ENCODE results near the gene STUM. TPM values are rescaled to one million over a fixed set of nuclear protein-coding genes. Genes with fewer than 3 reads are reported as not detected.

STUM gene
- total RNA-seq, 1 donor from 2014 or later = 0.55 TPM

DNA sequence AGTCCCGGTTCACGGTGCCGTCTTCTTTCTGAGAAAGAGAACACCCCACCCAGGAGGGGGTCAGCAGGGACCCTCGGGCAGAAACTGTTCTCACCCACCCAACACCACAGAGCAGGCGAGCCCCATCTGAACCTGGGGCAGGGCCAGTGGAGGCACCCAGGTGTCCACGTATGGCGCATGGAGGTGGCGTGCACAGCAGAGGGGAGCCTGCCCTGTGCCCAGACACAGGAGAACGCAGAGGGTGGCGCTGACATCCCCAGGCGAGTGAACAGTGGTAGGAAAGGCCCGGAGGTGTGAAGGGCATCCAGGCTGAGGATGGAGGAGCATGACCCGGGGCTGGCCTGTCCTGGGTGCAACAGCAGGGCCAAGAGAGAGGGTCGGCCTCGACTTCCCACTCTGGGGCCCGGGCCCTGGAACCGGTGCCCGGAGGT is 91.1 kb downstream of the STUM start:
- Mint-ChIP-seq H3K9me3 (ENCODE audit: low read depth) (no peaks in the 10 kb centered on the region), H3K4me3 (ENCODE audit: low read depth) (no peak overlapping the region), H3K27ac (no peak overlapping the region), H3K36me3 (ENCODE audit: insufficient read depth) (peaks cover 3% of the 10 kb centered on the region), H3K27me3 (no peaks in the 10 kb centered on the region), H3K4me1 (ENCODE audit: low read depth) (no peaks in the 10 kb centered on the region)
- TF ChIP-seq, protein P1, sequence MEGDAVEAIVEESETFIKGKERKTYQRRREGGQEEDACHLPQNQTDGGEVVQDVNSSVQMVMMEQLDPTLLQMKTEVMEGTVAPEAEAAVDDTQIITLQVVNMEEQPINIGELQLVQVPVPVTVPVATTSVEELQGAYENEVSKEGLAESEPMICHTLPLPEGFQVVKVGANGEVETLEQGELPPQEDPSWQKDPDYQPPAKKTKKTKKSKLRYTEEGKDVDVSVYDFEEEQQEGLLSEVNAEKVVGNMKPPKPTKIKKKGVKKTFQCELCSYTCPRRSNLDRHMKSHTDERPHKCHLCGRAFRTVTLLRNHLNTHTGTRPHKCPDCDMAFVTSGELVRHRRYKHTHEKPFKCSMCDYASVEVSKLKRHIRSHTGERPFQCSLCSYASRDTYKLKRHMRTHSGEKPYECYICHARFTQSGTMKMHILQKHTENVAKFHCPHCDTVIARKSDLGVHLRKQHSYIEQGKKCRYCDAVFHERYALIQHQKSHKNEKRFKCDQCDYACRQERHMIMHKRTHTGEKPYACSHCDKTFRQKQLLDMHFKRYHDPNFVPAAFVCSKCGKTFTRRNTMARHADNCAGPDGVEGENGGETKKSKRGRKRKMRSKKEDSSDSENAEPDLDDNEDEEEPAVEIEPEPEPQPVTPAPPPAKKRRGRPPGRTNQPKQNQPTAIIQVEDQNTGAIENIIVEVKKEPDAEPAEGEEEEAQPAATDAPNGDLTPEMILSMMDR (IDR thresholded peaks at IDR 0.05; ENCODE audit: unreplicated experiment) = no peak
- DNase-seq (ENCODE audit: low spot score, unreplicated experiment) = no peak

DNA sequence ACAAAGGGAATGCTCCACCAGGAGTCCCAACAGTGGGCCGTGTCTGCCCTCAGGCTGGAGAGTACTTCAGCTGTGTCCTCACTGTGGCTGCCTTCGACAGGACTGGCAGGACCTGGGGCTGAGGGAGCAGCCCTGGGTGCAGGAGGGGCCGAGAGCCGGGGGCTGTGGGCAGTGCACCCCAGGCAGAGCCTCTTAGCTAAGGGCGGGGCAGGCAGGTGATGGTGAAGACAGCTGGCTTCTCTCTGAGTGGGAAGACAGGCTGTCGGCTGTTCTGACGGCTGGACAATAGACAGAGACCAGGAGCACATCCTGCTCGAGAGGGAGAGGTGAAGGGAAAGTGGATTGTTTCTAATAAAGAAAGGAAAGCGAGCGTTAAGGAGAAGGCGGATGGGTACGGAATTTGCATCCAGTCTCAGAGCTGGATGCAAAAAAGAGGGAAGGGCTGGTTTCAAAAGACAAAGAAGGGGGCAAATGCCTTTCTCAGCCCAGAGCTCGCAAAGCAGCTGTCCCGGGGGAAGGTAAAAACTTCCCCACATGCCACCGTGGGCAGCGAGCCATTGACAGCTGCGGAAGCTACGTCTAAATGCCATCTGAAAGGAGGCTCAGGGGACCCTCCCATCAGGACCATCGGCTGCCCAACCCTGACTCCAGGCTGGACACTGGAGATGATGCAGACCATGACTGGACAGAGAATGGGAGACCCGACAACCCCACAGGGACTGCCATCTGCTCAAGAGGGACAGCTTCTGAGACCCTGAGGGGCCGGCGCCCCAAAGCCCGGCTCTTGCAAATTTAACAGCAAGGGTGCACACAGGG is 92.0 kb downstream of the STUM start:
- no peak for DNase-seq (ENCODE audit: low spot score, unreplicated experiment)
- H3K9me3 Mint-ChIP-seq (ENCODE audit: low read depth) = no peaks in the 10 kb centered on the region
- H3K27me3 Mint-ChIP-seq = no peaks in the 10 kb centered on the region
- H3K27ac Mint-ChIP-seq = no peak overlapping the region
- peaks cover 3% of the 10 kb centered on the region for H3K36me3 Mint-ChIP-seq (ENCODE audit: insufficient read depth)
- H3K4me3 Mint-ChIP-seq (ENCODE audit: low read depth) = no peak overlapping the region
- H3K4me1 Mint-ChIP-seq (ENCODE audit: low read depth) = no peaks in the 10 kb centered on the region
- TF ChIP-seq, protein P1 (IDR thresholded peaks at IDR 0.05; ENCODE audit: unreplicated experiment) = no peak

- H3K27me3 Mint-ChIP-seq = no peaks in the 10 kb centered on the region
- peaks cover 2% of the 10 kb centered on the region for H3K36me3 Mint-ChIP-seq (ENCODE audit: insufficient read depth)
- H3K4me1 Mint-ChIP-seq (ENCODE audit: low read depth) = no peaks in the 10 kb centered on the region
- no peak for DNase-seq (ENCODE audit: low spot score, unreplicated experiment)
- TF ChIP-seq, protein P1 (IDR thresholded peaks at IDR 0.05; ENCODE audit: unreplicated experiment) = no peak
- no peak overlapping the region for H3K4me3 Mint-ChIP-seq (ENCODE audit: low read depth)
- H3K9me3 Mint-ChIP-seq (ENCODE audit: low read depth) = no peaks in the 10 kb centered on the region
- H3K27ac Mint-ChIP-seq = no peak overlapping the region
Measured at GRCh38 chr1:226641671-226642231, 93.2 kb downstream of the STUM start.

DNA sequence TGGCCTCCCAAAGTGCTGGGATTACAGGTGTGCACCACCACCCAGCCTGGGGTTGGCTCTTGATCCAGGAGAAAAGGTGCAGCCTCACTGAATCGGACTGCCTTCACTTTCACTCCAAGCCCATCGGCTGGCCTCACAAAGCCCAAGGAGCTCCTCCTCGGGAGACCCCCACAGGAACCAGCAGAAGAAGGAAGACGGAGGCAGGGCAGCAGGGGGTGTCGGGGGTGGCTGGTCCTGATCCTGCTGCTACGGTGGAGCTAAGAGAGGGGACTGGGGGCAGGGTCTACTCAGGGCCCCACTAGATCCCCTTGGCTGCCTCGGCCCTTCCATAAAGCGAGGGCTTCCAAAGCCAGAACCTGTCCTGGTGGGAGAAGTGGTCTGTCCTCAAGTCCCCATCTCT is 93.9 kb downstream of the STUM start:
- DNase-seq (ENCODE audit: low spot score, unreplicated experiment) = no peak
- TF ChIP-seq, protein P1 (IDR thresholded peaks at IDR 0.05; ENCODE audit: unreplicated experiment) = no peak
- H3K4me3 Mint-ChIP-seq (ENCODE audit: low read depth) = no peak overlapping the region
- H3K4me1 Mint-ChIP-seq (ENCODE audit: low read depth) = no peaks in the 10 kb centered on the region
- H3K36me3 Mint-ChIP-seq (ENCODE audit: insufficient read depth) = peaks cover 1% of the 10 kb centered on the region
- no peaks in the 10 kb centered on the region for H3K9me3 Mint-ChIP-seq (ENCODE audit: low read depth)
- H3K27ac Mint-ChIP-seq = no peak overlapping the region
- H3K27me3 Mint-ChIP-seq = no peaks in the 10 kb centered on the region

DNA sequence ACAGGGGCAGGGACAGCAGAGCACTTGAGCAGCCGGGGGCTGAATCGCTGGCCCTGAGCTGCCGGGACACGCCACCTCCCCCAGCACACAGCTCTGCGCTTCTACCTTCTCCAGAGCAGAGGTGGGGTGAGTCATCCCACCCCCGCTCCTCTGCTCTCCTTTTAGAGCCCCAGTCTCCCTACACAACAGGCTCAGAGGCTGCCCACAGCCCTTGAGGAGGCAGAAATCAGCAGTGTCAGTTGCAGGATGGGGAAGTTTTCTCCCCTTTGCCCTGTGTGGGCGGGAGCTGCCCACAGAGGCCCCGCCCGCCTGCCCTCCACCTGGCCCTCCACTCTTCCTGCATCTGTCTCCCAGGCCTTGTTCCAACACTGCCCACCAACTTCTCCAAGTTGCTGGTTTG is 94.6 kb downstream of the STUM start:
- H3K4me3 Mint-ChIP-seq (ENCODE audit: low read depth) = no peak overlapping the region
- TF ChIP-seq, protein P1 (IDR thresholded peaks at IDR 0.05; ENCODE audit: unreplicated experiment) = no peak
- DNase-seq (ENCODE audit: low spot score, unreplicated experiment) = no peak
- H3K27me3 Mint-ChIP-seq = no peaks in the 10 kb centered on the region
- no peak overlapping the region for H3K27ac Mint-ChIP-seq
- no peaks in the 10 kb centered on the region for H3K4me1 Mint-ChIP-seq (ENCODE audit: low read depth)
- H3K9me3 Mint-ChIP-seq (ENCODE audit: low read depth) = no peaks in the 10 kb centered on the region
- peaks cover 1% of the 10 kb centered on the region for H3K36me3 Mint-ChIP-seq (ENCODE audit: insufficient read depth)
